Keratinocyte (primary cell): ENCODE results near the gene FBXO10.

Experiments
- EZH2 ChIP-seq: IDR thresholded peaks from one replicate; pipeline ENCODE4 v1.6.1; 2012; ENCODE audit warnings: inconsistent platforms, mild to moderate bottlenecking, low read length, moderate library complexity
- TF ChIP-seq, protein P1 (sequence below), 3 experiments: IDR thresholded peaks in 1 of 3; conservative IDR thresholded peaks in 1 of 3; optimal IDR thresholded peaks in 1 of 3; 2 replicates in 2 of 3; 3 replicates in 1 of 3; pipeline versions ENCODE3 to v1.5.1; 2011; ENCODE audit warnings: low read length in 3 of 3, mild to moderate bottlenecking in 3 of 3, moderate library complexity in 2 of 3, control low read depth in 1 of 3, inconsistent platforms in 1 of 3; ENCODE audit not compliant: insufficient read depth in 2 of 3; ENCODE audit errors: extremely low read depth in 1 of 3

DNA sequence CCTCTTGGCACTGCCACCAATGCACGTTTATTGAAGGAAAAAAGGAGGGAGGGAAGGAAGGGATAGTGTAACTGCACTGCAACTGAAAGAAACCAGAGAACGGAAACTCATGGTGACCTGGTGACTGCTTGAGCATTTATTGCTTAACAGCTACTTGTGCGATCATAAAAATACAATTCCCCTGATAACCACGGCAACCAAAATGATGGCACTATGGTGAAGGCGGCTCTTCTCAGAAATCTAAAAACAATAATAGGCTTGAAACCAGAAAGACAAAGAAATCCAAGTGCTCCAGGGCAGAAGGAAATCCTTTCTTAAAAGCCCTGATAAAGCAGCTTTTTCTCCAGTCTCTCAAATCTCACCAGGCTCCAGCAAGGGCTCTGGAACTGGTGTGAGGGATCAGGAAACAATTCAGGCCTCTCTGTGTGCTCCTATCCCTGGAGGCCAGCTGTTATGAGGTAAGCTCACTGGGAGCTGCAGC, 1.9 kb downstream of the FBXO10 start:
- TF ChIP-seq EZH2, result no peak
- TF ChIP-seq, protein P1, sequence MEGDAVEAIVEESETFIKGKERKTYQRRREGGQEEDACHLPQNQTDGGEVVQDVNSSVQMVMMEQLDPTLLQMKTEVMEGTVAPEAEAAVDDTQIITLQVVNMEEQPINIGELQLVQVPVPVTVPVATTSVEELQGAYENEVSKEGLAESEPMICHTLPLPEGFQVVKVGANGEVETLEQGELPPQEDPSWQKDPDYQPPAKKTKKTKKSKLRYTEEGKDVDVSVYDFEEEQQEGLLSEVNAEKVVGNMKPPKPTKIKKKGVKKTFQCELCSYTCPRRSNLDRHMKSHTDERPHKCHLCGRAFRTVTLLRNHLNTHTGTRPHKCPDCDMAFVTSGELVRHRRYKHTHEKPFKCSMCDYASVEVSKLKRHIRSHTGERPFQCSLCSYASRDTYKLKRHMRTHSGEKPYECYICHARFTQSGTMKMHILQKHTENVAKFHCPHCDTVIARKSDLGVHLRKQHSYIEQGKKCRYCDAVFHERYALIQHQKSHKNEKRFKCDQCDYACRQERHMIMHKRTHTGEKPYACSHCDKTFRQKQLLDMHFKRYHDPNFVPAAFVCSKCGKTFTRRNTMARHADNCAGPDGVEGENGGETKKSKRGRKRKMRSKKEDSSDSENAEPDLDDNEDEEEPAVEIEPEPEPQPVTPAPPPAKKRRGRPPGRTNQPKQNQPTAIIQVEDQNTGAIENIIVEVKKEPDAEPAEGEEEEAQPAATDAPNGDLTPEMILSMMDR (optimal IDR thresholded peaks at IDR 0.05 in 1 of 3, IDR thresholded peaks at IDR 0.05 in 1 of 3, conservative IDR thresholded peaks at IDR 0.05 in 1 of 3; ENCODE audit: extremely low read depth in 1 of 3, insufficient read depth in 2 of 3, low read length in 3 of 3), result no peak
